G401 (cell line): ENCODE results near the gene DMBX1. TPM values are rescaled to one million over a fixed set of nuclear protein-coding genes. Genes with fewer than 3 reads are reported as not detected.

Experiments used
- DNase-seq: peaks from one replicate; pipeline ENCODE4 v3.0.0-alpha.2; 2015; ENCODE audit warnings: low spot score
- in situ Hi-C: cut with HindIII; loops from 2 replicates; pipeline ENCODE4 v1.10.0; 2016; ENCODE audit warnings: low sequenced_read_pairs, mixed read lengths
- total RNA-seq: library from RNA; depleted of rRNA; stranded (reverse); fragments of >200 nt; shearing (Covaris generic); gene quantifications from 2 replicates; pipeline ENCODE4 v1.2.3, GENCODE V29; 2014; rRNA removed

DMBX1 gene
- total RNA-seq, 1 experiment from 2014 or later, result 0.20 TPM

DNA sequence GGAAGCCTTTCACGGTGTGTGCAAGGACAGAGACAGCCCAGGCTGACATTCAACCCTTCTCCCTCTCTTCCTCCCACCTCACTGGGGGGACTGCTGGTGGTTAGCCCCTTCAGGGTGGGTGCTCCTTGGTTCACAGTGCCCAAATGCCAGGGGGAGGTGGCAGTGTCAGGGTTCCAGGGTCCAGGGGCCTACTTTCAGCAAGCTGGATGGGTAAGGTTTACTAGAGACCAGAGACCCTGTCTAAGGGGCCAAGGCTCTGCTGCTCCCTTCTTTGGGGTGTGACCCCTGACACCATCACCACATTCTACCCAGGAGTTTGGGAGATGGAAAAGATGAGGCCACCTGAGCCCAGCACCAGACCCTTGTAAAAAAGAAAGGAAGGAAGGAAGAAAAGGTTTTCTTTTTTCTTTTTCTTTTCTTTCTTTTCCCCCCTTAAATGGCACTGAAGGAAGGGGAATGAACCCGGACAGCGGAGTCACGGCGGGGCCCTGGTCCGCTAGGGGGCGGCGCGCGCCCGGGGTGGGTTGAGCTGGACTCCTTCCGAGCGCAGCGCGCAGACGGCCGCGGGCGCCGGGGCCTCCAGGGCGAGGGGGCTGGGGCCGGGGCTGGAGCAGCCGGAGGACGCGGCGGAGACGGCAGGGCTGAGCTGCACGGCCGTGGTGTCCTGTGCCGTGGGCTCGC is 43.0 kb downstream of the DMBX1 start:
- peak; percentile 32 for DNase-seq
- in situ Hi-C loops, result no loop called here

- peak; percentile 51 for DNase-seq
These were observed 43.7 kb downstream of the DMBX1 start for GRCh38 chr1:46533179-46533864.

GRCh38 chr1:46535063-46535462 is 45.4 kb downstream of the DMBX1 start:
- in situ Hi-C loops, result no loop called here
- DNase-seq, result no peak

More at GRCh38 chr1:46533179-46533864, 43.7 kb downstream of the DMBX1 start:
- in situ Hi-C loops, result no loop called here

- DNase-seq, result no peak
- in situ Hi-C loops, result no loop called here
These were observed 46.9 kb downstream of the DMBX1 start for GRCh38 chr1:46536527-46536926.

DNA sequence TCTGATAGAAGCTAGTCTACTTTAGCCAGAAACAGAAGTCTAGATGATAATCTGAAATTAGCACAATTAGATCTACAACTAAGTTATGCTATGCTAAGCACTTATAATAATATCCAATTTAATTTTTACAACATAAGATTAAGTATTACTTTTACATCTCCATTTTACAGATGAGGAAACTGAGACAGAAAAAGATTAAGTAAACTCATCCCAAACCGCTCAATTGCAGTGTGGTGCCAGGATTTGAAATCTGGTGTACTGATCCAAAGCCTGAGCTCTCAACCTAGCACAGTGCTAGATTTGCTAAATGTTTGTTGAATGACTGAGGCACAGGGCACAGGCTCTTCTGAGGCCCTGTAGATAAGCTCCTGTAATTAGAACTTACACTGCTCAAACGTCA is 48.0 kb downstream of the DMBX1 start:
- DNase-seq, result no peak
- in situ Hi-C loops, result no loop called here

DNA sequence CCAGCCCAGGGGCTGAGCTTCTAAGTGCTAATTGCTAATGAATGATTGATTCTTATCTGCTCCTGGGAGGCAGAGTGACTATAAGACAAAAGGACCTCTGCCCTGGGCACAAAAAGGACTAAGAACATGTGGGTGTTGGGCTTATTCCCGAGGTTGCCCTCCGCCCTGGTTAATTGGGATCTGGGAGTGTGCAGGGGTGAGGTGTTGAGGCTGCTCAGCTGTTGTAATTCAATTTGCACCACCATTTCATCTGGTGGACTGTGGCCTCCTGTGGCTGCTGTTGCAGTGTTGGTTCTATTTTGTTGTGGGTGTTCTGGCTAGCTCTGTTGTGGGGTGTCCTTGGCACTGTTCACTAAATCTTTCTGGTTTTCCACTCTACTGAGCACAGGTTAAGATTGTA is 48.5 kb downstream of the DMBX1 start:
- in situ Hi-C loops, result no loop called here
- no peak for DNase-seq

Other genes with a start within 250 kb of the DMBX1 start
- 16.8 and 20.6 TPM in 2 replicates for gene RAD54L, start 242.1 kb upstream of the DMBX1 start, total RNA-seq
- 99.1 and 119 TPM in 2 replicates for gene LRRC41, start 186.2 kb upstream of the DMBX1 start, total RNA-seq
- 782 and 965 TPM in 2 replicates for gene UQCRH, start 186.1 kb upstream of the DMBX1 start, total RNA-seq
- 14.6 and 20.9 TPM in 2 replicates for gene NSUN4, start 149.0 kb upstream of the DMBX1 start, total RNA-seq
- 0.43 TPM in 1 of 2 replicates, not detected in the other for gene FAAH, start 95.5 kb upstream of the DMBX1 start, total RNA-seq
- not detected in 2 replicates for gene KNCN, start 61.8 kb downstream of the DMBX1 start, total RNA-seq
- gene MKNK1, start 114.4 kb downstream of the DMBX1 start, total RNA-seq, result 21.4 and 34.5 TPM in 2 replicates
- 4.0 and 6.8 TPM in 2 replicates for gene MOB3C, start 127.0 kb downstream of the DMBX1 start, total RNA-seq
- 96.9 and 115 TPM in 2 replicates for gene ATPAF1, start 178.5 kb downstream of the DMBX1 start, total RNA-seq
- gene TEX38, start 182.0 kb downstream of the DMBX1 start, total RNA-seq, result not detected in 2 replicates
- gene EFCAB14, start 229.3 kb downstream of the DMBX1 start, total RNA-seq, result 18.0 and 28.8 TPM in 2 replicates